GM12865 (cell line): Measurements from ENCODE around the gene CPO.
A peak's percentile ranks its signal among the peaks of the same experiment; 100 is the strongest.

ENCODE experiments used
- DNase-seq: peaks from one replicate; pipeline ENCODE4 v3.0.0; 2010; ENCODE audit warnings: low read depth
- H3K4me3 ChIP-seq: 2 replicates; pipeline ENCODE4 v1.5.1; 2011; ENCODE audit warnings: mild to moderate bottlenecking, low read depth, low read length, control low read depth
- CTCF ChIP-seq: IDR thresholded peaks from 2 replicates; pipeline ENCODE4 v1.5.1; 2011; ENCODE audit warnings: low read length, control low read depth, low read depth, inconsistent platforms; ENCODE audit not compliant: insufficient read depth; ENCODE audit errors: missing control alignments

CPO gene

GRCh38 chr2:206988884-206989283 lies 49.6 kb downstream of the CPO start:
- TF ChIP-seq CTCF: no peak
- H3K4me3 ChIP-seq: no peak overlapping the region
- no peak for DNase-seq

GRCh38 chr2:206989311-206989710 lies 50.0 kb downstream of the CPO start:
- no peak overlapping the region for H3K4me3 ChIP-seq
- TF ChIP-seq CTCF: peak; percentile 86
- peak; percentile 51 for DNase-seq

GRCh38 chr2:206990360-206990759 lies 51.0 kb downstream of the CPO start:
- no peak overlapping the region for H3K4me3 ChIP-seq
- DNase-seq: no peak
- TF ChIP-seq CTCF: no peak

GRCh38 chr2:206991070-206991469 lies 51.8 kb downstream of the CPO start:
- H3K4me3 ChIP-seq: no peak overlapping the region
- no peak for TF ChIP-seq CTCF
- DNase-seq: no peak

GRCh38 chr2:206993396-206993911 lies 54.1 kb downstream of the CPO start:
- no peak for TF ChIP-seq CTCF
- H3K4me3 ChIP-seq: no peak overlapping the region
- DNase-seq: no peak

- H3K4me3 ChIP-seq: no peak overlapping the region
- no peak for DNase-seq
- TF ChIP-seq CTCF: no peak
Measured at GRCh38 chr2:206993964-206994363, 54.6 kb downstream of the CPO start.

- H3K4me3 ChIP-seq: no peak overlapping the region
- no peak for DNase-seq
- TF ChIP-seq CTCF: no peak
Measured at GRCh38 chr2:206996556-206997065, 57.3 kb downstream of the CPO start.
